HG03135 (cell line): ENCODE results near the gene PATJ.
"Not testable (repeated sequence)": the region's sequence is repeated elsewhere in the genome, so short reads cannot be mapped to it uniquely, and the experiment has no call there.

Experiments
- ATAC-seq: cut with Tn5 transposase; IDR thresholded peaks from one replicate; pipeline ENCODE4 v1.9.1; 2021; ENCODE audit warnings: mild to moderate bottlenecking, moderate library complexity; ENCODE audit not compliant: unreplicated experiment

PATJ gene

DNA sequence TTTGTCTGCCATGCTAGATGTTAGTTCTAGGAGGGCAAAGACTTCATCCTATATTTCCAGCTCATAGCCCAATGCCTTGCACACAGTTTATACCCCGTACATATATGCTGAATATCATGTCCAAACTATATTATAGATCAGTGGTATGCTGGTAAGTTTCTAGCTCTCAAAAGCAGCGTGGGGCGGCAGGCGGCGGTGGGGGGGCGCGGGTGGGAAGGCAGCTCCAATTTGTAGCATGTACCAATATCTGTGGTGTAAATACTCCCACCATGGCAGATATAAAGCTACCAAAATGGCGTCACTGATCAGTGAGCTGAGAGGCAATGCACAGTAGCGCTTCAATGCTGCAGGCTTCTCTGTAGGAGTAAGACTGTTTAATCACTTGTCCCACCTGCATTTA lies 77.1 kb downstream of the PATJ start:
- no peak for ATAC-seq

DNA sequence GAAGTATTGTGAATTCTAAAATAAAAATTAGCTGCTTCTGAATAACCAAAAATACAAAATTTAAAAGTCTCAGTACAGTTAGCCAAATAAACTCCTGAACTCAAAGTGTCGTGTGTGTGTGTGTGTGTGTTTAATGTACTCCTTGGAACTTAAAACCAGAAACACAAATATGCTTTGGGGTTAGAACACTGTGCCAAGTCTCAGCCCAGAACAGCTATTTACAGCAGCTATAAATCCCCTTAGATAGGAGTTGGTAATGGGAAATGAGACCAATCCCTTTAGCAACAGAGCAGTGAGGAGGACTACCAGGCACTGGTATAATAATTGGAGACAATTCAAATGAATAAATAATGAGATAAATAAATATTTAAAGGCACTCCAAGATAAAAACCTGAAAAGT lies 83.1 kb downstream of the PATJ start:
- no peak for ATAC-seq

GRCh38 chr1:61828805-61829204 lies 86.5 kb downstream of the PATJ start:
- ATAC-seq, result no peak

DNA sequence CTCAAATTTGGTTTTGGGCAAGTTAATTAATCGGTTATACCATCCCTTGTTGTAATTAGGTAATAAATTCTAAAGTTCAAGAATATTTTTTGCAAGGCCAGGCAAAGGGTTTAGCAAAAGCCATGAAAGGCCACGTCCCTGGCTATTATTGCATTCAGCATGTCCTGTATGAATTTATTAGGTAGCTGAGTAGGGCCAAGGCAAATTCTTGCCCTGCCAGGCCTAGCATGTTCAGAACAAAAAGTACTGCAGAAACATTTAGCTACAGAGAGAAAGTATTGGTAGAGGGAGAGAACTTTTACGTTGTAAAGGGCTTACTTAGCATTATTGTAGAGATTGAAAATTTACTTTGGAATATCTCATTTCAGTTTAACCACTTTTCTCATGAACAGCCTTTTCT lies 94.4 kb downstream of the PATJ start:
- no peak for ATAC-seq

- not testable (repeated sequence) for ATAC-seq
Observed at GRCh38 chr1:61837607-61838006, 95.3 kb downstream of the PATJ start.

GRCh38 chr1:61839679-61840078 lies 97.4 kb downstream of the PATJ start:
- ATAC-seq, result no peak

- ATAC-seq, result no peak
Observed at GRCh38 chr1:61842036-61842435, 99.8 kb downstream of the PATJ start.

GRCh38 chr1:61842863-61843514 lies 100.7 kb downstream of the PATJ start:
- ATAC-seq, result no peak

DNA sequence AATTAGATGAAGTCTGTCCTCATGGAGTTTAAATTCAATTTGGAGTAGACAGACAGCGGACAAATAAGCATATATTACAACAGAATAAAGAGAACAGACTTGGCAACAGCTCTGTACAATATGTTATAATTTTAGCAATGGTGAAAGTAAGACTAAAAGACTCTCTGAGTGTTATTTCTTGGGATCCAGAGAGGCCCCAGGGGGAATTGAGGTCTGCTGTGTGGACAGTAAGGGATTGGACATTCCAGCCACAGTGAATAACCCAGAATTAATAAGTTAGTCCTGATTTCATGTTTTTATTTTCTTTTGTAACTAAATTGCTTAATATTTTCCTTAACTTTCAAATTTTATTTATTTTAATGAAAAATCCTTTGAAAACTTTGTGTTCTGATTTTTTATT lies 101.7 kb downstream of the PATJ start:
- no peak for ATAC-seq

DNA sequence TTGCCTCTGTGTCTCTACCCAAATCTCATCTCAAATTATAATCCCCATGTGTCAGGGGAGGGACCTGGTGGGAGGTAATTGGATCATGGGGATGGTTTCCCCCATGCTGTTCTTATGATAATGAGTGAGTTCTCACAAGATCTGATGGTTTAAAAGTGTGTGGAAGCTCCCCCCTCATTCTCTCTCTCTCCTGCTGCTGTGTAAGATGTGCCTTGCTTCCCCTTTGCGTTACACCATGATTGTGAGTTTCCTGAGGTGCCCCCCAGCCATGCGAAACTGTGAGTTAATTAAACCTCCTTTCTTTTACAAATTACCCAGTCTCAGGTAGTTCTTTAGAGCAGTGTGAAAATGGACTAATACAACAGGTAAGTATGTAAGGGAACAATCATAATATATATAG lies 102.4 kb downstream of the PATJ start:
- ATAC-seq, result not testable (repeated sequence)

DNA sequence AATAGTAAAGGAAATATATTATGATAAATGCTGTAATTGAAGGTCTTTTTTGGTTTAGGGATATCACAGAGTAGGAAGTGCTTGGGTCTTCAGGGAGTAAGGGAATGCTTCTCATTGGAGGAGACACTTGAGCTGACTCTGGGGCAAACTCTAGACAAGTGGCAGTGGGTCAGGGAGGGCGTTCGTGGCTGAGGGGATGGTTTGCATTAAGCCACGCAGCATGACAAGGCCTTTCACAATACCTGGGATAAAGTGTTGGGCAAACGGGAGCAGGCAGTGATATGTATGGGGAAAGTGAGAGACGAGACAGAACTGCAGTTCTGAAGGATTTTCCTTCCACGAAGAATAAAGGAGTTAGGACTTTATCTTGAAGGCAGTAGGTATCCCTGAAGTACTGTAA lies 109.0 kb downstream of the PATJ start:
- no peak for ATAC-seq

DNA sequence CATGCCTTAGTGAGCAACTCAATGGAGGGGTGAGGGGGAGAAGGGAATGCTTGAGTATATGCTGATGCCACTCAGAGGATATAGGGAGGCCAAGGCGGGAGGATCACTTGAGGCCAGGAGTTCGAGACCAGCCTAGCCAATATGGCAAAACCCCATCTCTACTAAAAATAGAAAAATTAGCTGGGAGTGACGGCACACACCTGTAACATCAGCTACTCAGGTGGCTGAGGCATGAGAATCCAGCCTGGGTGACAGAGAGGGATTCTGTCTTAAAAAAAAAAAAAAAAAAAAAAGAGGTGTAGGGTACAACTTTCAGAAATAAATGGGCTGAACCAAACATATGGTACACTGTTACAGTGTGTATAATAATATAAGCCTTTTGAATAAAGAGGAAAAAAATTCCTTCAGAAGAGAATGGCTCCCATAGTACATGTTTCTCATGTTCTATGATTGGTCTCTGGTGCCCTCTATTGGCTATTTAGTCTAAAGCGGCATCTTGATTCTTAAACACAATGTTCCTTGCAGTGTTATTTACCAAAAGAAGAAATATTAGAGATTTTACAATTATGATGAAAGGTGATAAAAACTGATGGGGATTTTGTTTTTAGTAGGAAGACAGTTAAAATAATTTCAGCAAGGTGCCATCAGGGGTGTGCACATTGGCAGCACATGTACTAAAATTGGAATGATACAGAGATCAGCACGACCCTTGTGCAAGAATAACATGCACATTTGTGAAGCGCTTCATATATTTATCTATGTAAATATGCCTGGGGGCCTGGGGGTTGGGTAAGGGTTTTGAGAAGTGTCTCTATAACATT lies 109.8 kb downstream of the PATJ start:
- no peak for ATAC-seq

- no peak for ATAC-seq
Observed at GRCh38 chr1:61852670-61853015, 110.4 kb downstream of the PATJ start.

DNA sequence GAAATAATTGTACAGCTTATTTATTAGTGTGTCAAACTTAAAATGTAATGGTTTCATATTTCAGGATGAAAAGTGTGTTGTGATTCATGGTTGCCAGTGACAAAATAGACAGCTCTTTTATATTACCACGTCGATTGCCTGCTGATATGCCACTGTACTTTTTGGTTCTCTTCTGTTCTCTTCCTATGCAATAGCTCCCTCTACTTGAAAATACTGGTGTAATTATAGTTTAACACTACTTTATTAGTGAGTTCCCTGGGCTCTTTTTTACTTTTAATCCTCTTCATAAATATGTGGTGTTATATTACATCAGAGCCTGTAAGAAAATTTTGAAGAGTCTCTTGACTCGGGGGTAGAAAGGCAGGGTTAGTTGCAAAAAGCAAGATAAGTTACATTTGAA lies 111.3 kb downstream of the PATJ start:
- ATAC-seq, result no peak

- ATAC-seq, result no peak
Observed at GRCh38 chr1:61864489-61864888, 122.2 kb downstream of the PATJ start.

GRCh38 chr1:61865646-61866220 lies 123.5 kb downstream of the PATJ start:
- ATAC-seq, result no peak

DNA sequence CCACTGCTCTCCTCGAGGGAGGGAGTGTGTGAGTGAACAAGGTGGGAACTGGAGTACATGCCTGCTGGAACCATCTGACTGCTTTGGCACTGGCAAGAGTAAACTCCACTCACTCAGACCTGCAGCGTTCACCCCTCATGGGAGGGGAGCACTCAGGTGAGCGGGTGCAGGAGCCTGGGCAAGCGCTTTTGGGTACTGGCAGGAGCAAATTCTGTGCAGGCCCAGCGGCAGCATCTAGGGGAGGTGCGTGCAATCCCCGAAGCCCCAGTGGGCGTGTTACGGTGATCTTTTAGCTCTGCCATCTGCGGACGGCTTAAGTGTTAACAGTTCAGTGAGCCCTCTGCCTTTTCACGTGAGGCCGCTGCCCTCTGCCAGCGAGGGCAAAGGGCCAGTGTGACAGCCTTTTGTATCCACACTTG lies 127.4 kb downstream of the PATJ start:
- ATAC-seq, result no peak

DNA sequence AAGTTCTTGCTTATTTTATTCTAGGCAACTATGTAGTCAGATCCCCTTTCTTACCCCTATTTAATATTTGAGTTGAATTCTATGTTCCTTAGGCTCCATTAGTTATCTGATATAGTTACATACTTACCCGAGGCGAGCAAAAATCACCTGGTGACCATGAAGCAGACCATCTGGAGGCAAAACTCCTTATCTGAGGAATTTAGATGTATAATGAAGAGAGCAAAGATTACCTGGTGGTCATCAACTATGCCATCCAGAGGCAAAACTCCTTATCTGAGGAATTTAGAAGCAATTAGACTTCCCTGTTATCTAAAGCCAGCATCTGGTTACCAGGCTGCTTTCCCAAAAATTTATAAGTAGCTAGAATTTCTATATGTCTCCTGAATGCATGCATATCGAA lies 129.9 kb downstream of the PATJ start:
- no peak for ATAC-seq

DNA sequence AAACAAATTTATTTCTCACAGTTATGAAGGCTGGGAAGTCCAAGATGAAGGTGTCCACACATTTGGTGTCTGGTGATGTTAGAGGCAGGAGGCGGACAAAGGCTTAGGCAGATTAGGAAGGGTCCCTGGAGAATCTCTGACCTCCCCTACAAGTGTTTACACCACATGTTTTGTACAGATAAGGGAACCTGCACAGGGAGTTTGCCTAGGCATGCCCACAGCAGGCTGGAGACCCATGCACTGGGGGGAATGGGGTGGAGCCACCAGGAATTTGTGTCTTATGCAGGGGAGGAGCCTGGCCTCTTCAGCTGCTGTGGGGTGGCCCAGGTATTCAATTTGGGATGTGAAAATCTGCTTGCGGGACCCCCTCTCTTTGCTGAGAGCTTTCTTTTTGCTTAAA lies 131.3 kb downstream of the PATJ start:
- no peak for ATAC-seq

GRCh38 chr1:61873994-61874393 lies 131.7 kb downstream of the PATJ start:
- no peak for ATAC-seq

GRCh38 chr1:61875198-61875597 lies 132.9 kb downstream of the PATJ start:
- no peak for ATAC-seq

- ATAC-seq, result not testable (repeated sequence)
Observed at GRCh38 chr1:61879887-61880474, 137.7 kb downstream of the PATJ start.
